ENCODE measurements around the gene TRIP13.

Gene TRIP13

GRCh38 chr5:960551-960950 is 67.9 kb downstream of the TRIP13 start:
- FAIRE-seq = no peak
- TF ChIP-seq CTCF (IDR thresholded peaks at IDR 0.05; ENCODE audit: insufficient read depth, missing control alignments) = no peak
- no peak for DNase-seq (ENCODE audit: insufficient read length, low spot score)

GRCh38 chr5:961002-961710 is 68.5 kb downstream of the TRIP13 start:
- TF ChIP-seq CTCF (IDR thresholded peaks at IDR 0.05; ENCODE audit: insufficient read depth, missing control alignments) = no peak
- DNase-seq (ENCODE audit: insufficient read length, low spot score) (no peak), FAIRE-seq (no peak)

GRCh38 chr5:961711-962240 is 69.1 kb downstream of the TRIP13 start:
- FAIRE-seq = no peak
- TF ChIP-seq CTCF (IDR thresholded peaks at IDR 0.05; ENCODE audit: insufficient read depth, missing control alignments) = no peak
- no peak for DNase-seq (ENCODE audit: insufficient read length, low spot score)

- DNase-seq (ENCODE audit: insufficient read length, low spot score) (no peak), FAIRE-seq (no peak)
- no peak for TF ChIP-seq CTCF (IDR thresholded peaks at IDR 0.05; ENCODE audit: insufficient read depth, missing control alignments)
Observed at GRCh38 chr5:962386-962785, 69.7 kb downstream of the TRIP13 start.

GRCh38 chr5:962801-963200 is 70.1 kb downstream of the TRIP13 start:
- FAIRE-seq = no peak
- DNase-seq (ENCODE audit: insufficient read length, low spot score) = no peak
- no peak for TF ChIP-seq CTCF (IDR thresholded peaks at IDR 0.05; ENCODE audit: insufficient read depth, missing control alignments)

GRCh38 chr5:963310-963672 is 70.6 kb downstream of the TRIP13 start:
- no peak for DNase-seq (ENCODE audit: insufficient read length, low spot score)
- no peak for TF ChIP-seq CTCF (IDR thresholded peaks at IDR 0.05; ENCODE audit: insufficient read depth, missing control alignments)
- no peak for FAIRE-seq
